Panc1 (cell line): ENCODE results near the gene RPP25L.

Source experiments
- POLR2AphosphoS5 ChIP-seq: IDR thresholded peaks from 2 replicates; pipeline ENCODE4 v1.6.1; 2012; ENCODE audit warnings: mild to moderate bottlenecking, low read depth, low read length, moderate library complexity
- TF ChIP-seq, protein P1 (sequence below): fragments of 450-650 bp; IDR thresholded peaks from 2 replicates; pipeline ENCODE4 v1.5.1; 2017; ENCODE audit warnings: mild to moderate bottlenecking

DNA sequence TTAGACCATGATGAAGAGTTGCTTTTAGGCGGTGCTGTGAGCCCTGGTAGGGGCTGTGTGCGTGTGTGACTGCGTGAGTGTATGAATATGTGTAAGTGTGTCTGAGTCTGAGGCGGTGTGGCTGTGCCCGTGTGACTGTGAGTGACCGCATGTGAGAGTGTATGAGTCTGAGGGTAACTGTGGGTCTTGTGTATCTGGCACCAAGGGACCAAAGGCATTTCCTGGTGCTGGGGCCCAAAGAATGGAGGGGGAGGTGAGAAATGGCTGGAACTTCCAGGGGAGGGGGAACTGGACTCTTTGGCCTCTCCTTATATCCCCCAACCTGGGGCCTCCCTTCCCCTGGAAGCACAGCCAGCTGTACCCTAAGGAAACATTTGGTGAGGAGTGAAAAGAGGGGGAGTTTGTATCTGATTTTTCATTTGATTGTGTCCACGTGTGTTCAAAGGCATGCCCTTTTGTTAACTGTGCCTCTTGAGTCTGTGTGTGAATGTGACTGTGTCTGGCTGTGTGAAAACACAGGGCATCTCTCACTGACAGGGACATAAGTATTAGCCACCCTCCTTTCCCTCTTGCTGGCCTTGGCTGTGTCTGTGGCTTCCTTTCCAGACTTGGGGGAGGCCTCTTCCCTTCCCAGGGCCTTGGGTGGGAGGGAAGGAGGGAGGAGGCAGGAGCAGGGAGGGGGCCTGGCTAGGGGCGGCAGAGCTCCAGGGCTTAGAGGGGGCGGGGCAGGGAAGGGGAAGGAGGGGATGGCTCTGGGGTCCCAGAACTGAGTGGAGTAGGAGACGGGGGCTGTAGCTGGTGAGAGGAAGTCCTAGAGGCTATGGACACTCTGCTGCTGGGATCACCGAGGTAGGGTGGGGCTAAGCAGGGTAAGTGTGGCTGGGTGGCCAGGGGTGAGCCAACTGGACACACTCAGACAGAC is 41.5 kb upstream of the RPP25L start:
- TF ChIP-seq, protein P1, sequence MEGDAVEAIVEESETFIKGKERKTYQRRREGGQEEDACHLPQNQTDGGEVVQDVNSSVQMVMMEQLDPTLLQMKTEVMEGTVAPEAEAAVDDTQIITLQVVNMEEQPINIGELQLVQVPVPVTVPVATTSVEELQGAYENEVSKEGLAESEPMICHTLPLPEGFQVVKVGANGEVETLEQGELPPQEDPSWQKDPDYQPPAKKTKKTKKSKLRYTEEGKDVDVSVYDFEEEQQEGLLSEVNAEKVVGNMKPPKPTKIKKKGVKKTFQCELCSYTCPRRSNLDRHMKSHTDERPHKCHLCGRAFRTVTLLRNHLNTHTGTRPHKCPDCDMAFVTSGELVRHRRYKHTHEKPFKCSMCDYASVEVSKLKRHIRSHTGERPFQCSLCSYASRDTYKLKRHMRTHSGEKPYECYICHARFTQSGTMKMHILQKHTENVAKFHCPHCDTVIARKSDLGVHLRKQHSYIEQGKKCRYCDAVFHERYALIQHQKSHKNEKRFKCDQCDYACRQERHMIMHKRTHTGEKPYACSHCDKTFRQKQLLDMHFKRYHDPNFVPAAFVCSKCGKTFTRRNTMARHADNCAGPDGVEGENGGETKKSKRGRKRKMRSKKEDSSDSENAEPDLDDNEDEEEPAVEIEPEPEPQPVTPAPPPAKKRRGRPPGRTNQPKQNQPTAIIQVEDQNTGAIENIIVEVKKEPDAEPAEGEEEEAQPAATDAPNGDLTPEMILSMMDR, result no peak
- no peak for TF ChIP-seq POLR2AphosphoS5
